Measurements from ENCODE around the gene HIVEP1.

GRCh38 chr6:12010635-12011275 lies 1.4 kb upstream of the HIVEP1 start:
- TF ChIP-seq CTCF (conservative IDR thresholded peaks at IDR 0.05; ENCODE audit: low read depth, low read length) (no peak), EZH2 (IDR thresholded peaks at IDR 0.05; ENCODE audit: low read length, unreplicated experiment) (no peak), EZH2phosphoT487 (IDR thresholded peaks at IDR 0.05; ENCODE audit: borderline replicate concordance, low read length) (no peak)
